Upper lobe of right lung (tissue), 1 donor: ENCODE measurements around the gene STK36. TPM values are rescaled to one million over a fixed set of nuclear protein-coding genes. Genes with fewer than 3 reads are reported as not detected.

Experiments used
- ATAC-seq: fragments of 200-7000 bp; cut with Tn5 transposase; one replicate; pipeline ENCODE4 v1.9.1; 2020; ENCODE audit warnings: mild to moderate bottlenecking, moderate library complexity
- DNase-seq: peaks from one replicate; pipeline ENCODE4 v3.0.0-alpha.2; 2020
- H3K27ac ChIP-seq: fragments of 200-600 bp; one replicate; pipeline ENCODE4 v1.8.0; 2022
- H3K27me3 ChIP-seq: fragments of 200-600 bp; one replicate; pipeline ENCODE4 v1.8.0; 2022; ENCODE audit warnings: mild to moderate bottlenecking
- H3K36me3 ChIP-seq: fragments of 200-600 bp; one replicate; pipeline ENCODE4 v1.8.0; 2022
- H3K4me1 ChIP-seq: fragments of 200-600 bp; one replicate; pipeline ENCODE4 v1.8.0; 2022
- H3K4me3 ChIP-seq: fragments of 200-600 bp; one replicate; pipeline ENCODE4 v1.8.0; 2022; ENCODE audit warnings: mild to moderate bottlenecking
- H3K9me3 ChIP-seq: fragments of 200-600 bp; one replicate; pipeline ENCODE4 v1.8.0; 2022
- CTCF ChIP-seq: fragments of 200-600 bp; IDR thresholded peaks from one replicate; pipeline ENCODE4 v1.8.0; 2022; ENCODE audit warnings: antibody characterized with exemption
- intact Hi-C: fragments of 100-400 bp; cut with DNase I; formaldehyde crosslinking; loops from one replicate; pipeline ENCODE4 v1.11.0; 2022
- total RNA-seq: library from RNA; stranded (reverse); fragmentation: NEBNext Ultra II Directional; extraction: Animal tissue kit (Norgen Biotek cat#: 25700); gene quantifications from one replicate; pipeline ENCODE4 v1.2.1, GENCODE V29; 2021
- donor health status: DM: no; HTN: yes; CAD: no; lungs with severe emphysema.

Gene STK36
- total RNA-seq, 1 donor from 2014 or later: 35.2 TPM

- peak; percentile 92 for ATAC-seq
- Histone ChIP-seq H3K36me3 (peaks cover 58% of the 10 kb centered on the region), H3K9me3 (no peaks in the 10 kb centered on the region), H3K4me3 (no peak overlapping the region), H3K4me1 (no peaks in the 10 kb centered on the region), H3K27ac (peak overlapping the region; percentile 17), H3K27me3 (no peaks in the 10 kb centered on the region)
- no peak for TF ChIP-seq CTCF
- DNase-seq: no peak
- intact Hi-C loops: no loop called here
These were observed 73.3 kb downstream of the STK36 start for GRCh38 chr2:218745160-218745558.

GRCh38 chr2:218745559-218746469, 73.9 kb downstream of the STK36 start:
- intact Hi-C loops: no loop called here
- no peak overlapping the region for H3K4me3 ChIP-seq
- no peaks in the 10 kb centered on the region for H3K9me3 ChIP-seq
- H3K36me3 ChIP-seq: peaks cover 58% of the 10 kb centered on the region
- peak overlapping the region; percentile 17 for H3K27ac ChIP-seq
- no peak for TF ChIP-seq CTCF
- ATAC-seq (no peak), DNase-seq (no peak)
- H3K27me3 ChIP-seq: no peaks in the 10 kb centered on the region
- no peaks in the 10 kb centered on the region for H3K4me1 ChIP-seq

GRCh38 chr2:218746470-218746795, 74.5 kb downstream of the STK36 start:
- H3K36me3 ChIP-seq: peaks cover 62% of the 10 kb centered on the region
- H3K27ac ChIP-seq: no peak overlapping the region
- no peaks in the 10 kb centered on the region for H3K9me3 ChIP-seq
- intact Hi-C loops: no loop called here
- H3K27me3 ChIP-seq: no peaks in the 10 kb centered on the region
- H3K4me1 ChIP-seq: no peaks in the 10 kb centered on the region
- no peak for DNase-seq
- no peak overlapping the region for H3K4me3 ChIP-seq
- no peak for TF ChIP-seq CTCF
- ATAC-seq: no peak

- Histone ChIP-seq H3K27me3 (no peaks in the 10 kb centered on the region), H3K4me3 (no peak overlapping the region), H3K9me3 (no peaks in the 10 kb centered on the region), H3K27ac (no peak overlapping the region), H3K36me3 (peaks cover 63% of the 10 kb centered on the region), H3K4me1 (no peaks in the 10 kb centered on the region)
- no peak for ATAC-seq
- intact Hi-C loops: no loop called here
- DNase-seq: no peak
- no peak for TF ChIP-seq CTCF
These were observed 75.1 kb downstream of the STK36 start for GRCh38 chr2:218746960-218747359.

- Histone ChIP-seq H3K27ac (no peak overlapping the region), H3K27me3 (no peaks in the 10 kb centered on the region)
- intact Hi-C loops: no loop called here
These were observed 77.0 kb downstream of the STK36 start for GRCh38 chr2:218748741-218749441.

More at GRCh38 chr2:218748741-218749441, 77.0 kb downstream of the STK36 start:
- ATAC-seq (peak; percentile 54), DNase-seq (no peak)
- Histone ChIP-seq H3K4me3 (no peak overlapping the region), H3K9me3 (no peaks in the 10 kb centered on the region), H3K36me3 (peaks cover 77% of the 10 kb centered on the region), H3K4me1 (no peaks in the 10 kb centered on the region)
- TF ChIP-seq CTCF: no peak

Other genes starting within 250 kb of the STK36 start
- 13.8 TPM for gene USP37, start 103.7 kb upstream of the STK36 start, total RNA-seq
- gene CNOT9, start 103.2 kb upstream of the STK36 start, total RNA-seq: 30.9 TPM
- 1.0 TPM for gene PLCD4, start 64.2 kb upstream of the STK36 start, total RNA-seq
- 18.3 TPM for gene ZNF142, start 12.5 kb upstream of the STK36 start, total RNA-seq
- 38.5 TPM for gene BCS1L, start 12.4 kb upstream of the STK36 start, total RNA-seq
- gene RNF25, start 84 bp upstream of the STK36 start, total RNA-seq: 20.2 TPM
- gene TTLL4, start 38.7 kb downstream of the STK36 start, total RNA-seq: 29.5 TPM
- gene CYP27A1, start 110.1 kb downstream of the STK36 start, total RNA-seq: 180 TPM
- not detected for gene PRKAG3, start 159.7 kb downstream of the STK36 start, total RNA-seq
- not detected for gene WNT6, start 187.7 kb downstream of the STK36 start, total RNA-seq
- gene WNT10A, start 208.8 kb downstream of the STK36 start, total RNA-seq: 0.90 TPM